HEK293 (cell line): ENCODE results near the gene VEZF1.

ENCODE experiments used
- CTCF ChIA-PET: fragments of 350-600 bp; formaldehyde crosslinking; extraction: SDS; loops from one replicate; lab custom pipeline; 2021; ENCODE audit warnings: antibody characterized with exemption; lab: Yijun Ruan, JAX
- POLR2A ChIA-PET: fragments of 300-600 bp; formaldehyde crosslinking; extraction: SDS; loops from one replicate; lab custom pipeline; 2020; ENCODE audit warnings: antibody characterized with exemption, inconsistent platforms; lab: Yijun Ruan, JAX
- H3K27ac ChIP-seq: fragments of 200-500 bp; sonication (Bioruptor generic); 2 replicates; pipeline ENCODE4 v1.5.1; 2014; ENCODE audit warnings: low read depth, low read length, control low read depth, inconsistent platforms; ENCODE audit errors: extremely low read depth
- H3K36me3 ChIP-seq, 2 experiments: fragments of 200-500 bp in 1 of 2; sonication (Bioruptor generic) in 1 of 2; 1 replicate in 1 of 2; 2 replicates in 1 of 2; pipeline ENCODE4 v1.5.1; 2014 to 2017; ENCODE audit warnings: inconsistent platforms in 2 of 2, low read length in 2 of 2; ENCODE audit not compliant: control insufficient read depth in 2 of 2, insufficient read depth in 1 of 2
- H3K4me1 ChIP-seq: fragments of 200-500 bp; sonication (Bioruptor generic); 2 replicates; pipeline ENCODE4 v1.5.1; 2014; ENCODE audit warnings: mild to moderate bottlenecking, low read length, inconsistent platforms; ENCODE audit not compliant: control insufficient read depth, insufficient read depth
- H3K4me3 ChIP-seq: 2 replicates; pipeline ENCODE4 v1.5.1; 2011; ENCODE audit warnings: low read depth, mild to moderate bottlenecking, control low read depth, low read length, moderate library complexity
- H3K9me3 ChIP-seq: fragments of 200-500 bp; sonication (Bioruptor generic); 2 replicates; pipeline ENCODE4 v1.5.1; 2014; ENCODE audit warnings: low read depth, low read length, inconsistent platforms; ENCODE audit not compliant: control insufficient read depth, insufficient read depth
- GFI1B ChIP-seq: fragments of 450-650 bp; formaldehyde crosslinking; IDR thresholded peaks from 2 replicates; pipeline ENCODE4 v1.5.1; 2016; ENCODE audit warnings: missing biosample characterization, missing genetic modification characterization
- GLI4 ChIP-seq: fragments of 450-650 bp; formaldehyde crosslinking; IDR thresholded peaks from 2 replicates; pipeline ENCODE4 v1.5.1; 2016; ENCODE audit warnings: missing biosample characterization, missing genetic modification characterization
- SALL2 ChIP-seq: fragments of 450-650 bp; formaldehyde crosslinking; IDR thresholded peaks from 2 replicates; pipeline ENCODE4 v1.5.0; 2017; ENCODE audit warnings: missing biosample characterization, mild to moderate bottlenecking, missing genetic modification characterization, borderline replicate concordance
- SCRT2 ChIP-seq: fragments of 450-650 bp; formaldehyde crosslinking; IDR thresholded peaks from 2 replicates; pipeline ENCODE4 v1.5.1; 2016; ENCODE audit warnings: missing biosample characterization, missing genetic modification characterization
- YY1 ChIP-seq: fragments of 450-650 bp; formaldehyde crosslinking; IDR thresholded peaks from 2 replicates; pipeline ENCODE4 v1.5.1; 2018; ENCODE audit warnings: missing biosample characterization, missing genetic modification characterization
- ZNF16 ChIP-seq: fragments of 450-650 bp; formaldehyde crosslinking; IDR thresholded peaks from 2 replicates; pipeline ENCODE4 v1.5.1; 2016; ENCODE audit warnings: low read depth, missing biosample characterization, missing genetic modification characterization
- ZNF174 ChIP-seq: fragments of 450-650 bp; formaldehyde crosslinking; IDR thresholded peaks from 2 replicates; pipeline ENCODE4 v1.5.0; 2017; ENCODE audit warnings: missing biosample characterization, mild to moderate bottlenecking, missing genetic modification characterization
- ZNF184 ChIP-seq: fragments of 450-650 bp; IDR thresholded peaks from 2 replicates; pipeline ENCODE4 v1.5.1; 2018; ENCODE audit warnings: missing biosample characterization, mild to moderate bottlenecking, missing genetic modification characterization
- ZNF2 ChIP-seq: fragments of 450-650 bp; formaldehyde crosslinking; IDR thresholded peaks from 2 replicates; pipeline ENCODE4 v1.5.1; 2016; ENCODE audit warnings: missing biosample characterization, missing genetic modification characterization
- ZNF211 ChIP-seq: fragments of 450-650 bp; formaldehyde crosslinking; IDR thresholded peaks from 2 replicates; pipeline ENCODE4 v1.5.1; 2016; ENCODE audit warnings: low read depth, missing biosample characterization, missing genetic modification characterization
- ZNF221 ChIP-seq: fragments of 450-650 bp; formaldehyde crosslinking; IDR thresholded peaks from 2 replicates; pipeline ENCODE4 v1.5.1; 2017; ENCODE audit warnings: missing biosample characterization, missing genetic modification characterization, borderline replicate concordance
- ZNF223 ChIP-seq: fragments of 450-650 bp; formaldehyde crosslinking; IDR thresholded peaks from 2 replicates; pipeline ENCODE4 v1.5.1; 2016; ENCODE audit warnings: missing biosample characterization, missing genetic modification characterization
- ZNF248 ChIP-seq: fragments of 450-650 bp; formaldehyde crosslinking; IDR thresholded peaks from 2 replicates; pipeline ENCODE4 v1.5.1; 2017; ENCODE audit warnings: missing biosample characterization, missing genetic modification characterization
- ZNF274 ChIP-seq, 2 experiments: fragments of 200-500 bp in 1 of 2; fragments of 450-650 bp in 1 of 2; sonication (Bioruptor generic) in 1 of 2; formaldehyde crosslinking in 1 of 2; IDR thresholded peaks; 2 replicates each; pipeline versions ENCODE4 v1.5.1 to v1.6.1; 2014 to 2016; ENCODE audit warnings: borderline replicate concordance in 1 of 2, inconsistent platforms in 1 of 2, low read length in 1 of 2, missing biosample characterization in 1 of 2, missing genetic modification characterization in 1 of 2
- ZNF391 ChIP-seq: fragments of 450-650 bp; formaldehyde crosslinking; IDR thresholded peaks from 2 replicates; pipeline ENCODE4 v1.5.1; 2016; ENCODE audit warnings: low read depth, missing biosample characterization, missing genetic modification characterization, borderline replicate concordance
- ZNF473 ChIP-seq: fragments of 450-650 bp; formaldehyde crosslinking; IDR thresholded peaks from 2 replicates; pipeline ENCODE4 v1.5.1; 2017; ENCODE audit warnings: missing biosample characterization, missing genetic modification characterization
- ZNF549 ChIP-seq: fragments of 450-650 bp; IDR thresholded peaks from 2 replicates; pipeline ENCODE4 v1.5.1; 2018; ENCODE audit warnings: missing biosample characterization, missing genetic modification characterization, mild to moderate bottlenecking, inconsistent platforms, moderate library complexity
- ZNF585B ChIP-seq: fragments of 450-650 bp; formaldehyde crosslinking; IDR thresholded peaks from 2 replicates; pipeline ENCODE4 v1.5.1; 2016; ENCODE audit warnings: missing biosample characterization, missing genetic modification characterization
- ZNF785 ChIP-seq: fragments of 450-650 bp; formaldehyde crosslinking; IDR thresholded peaks from 2 replicates; pipeline ENCODE4 v1.5.1; 2016; ENCODE audit warnings: missing biosample characterization, missing genetic modification characterization
- TF ChIP-seq, protein P1 (sequence below): fragments of 450-650 bp; formaldehyde crosslinking; IDR thresholded peaks from 2 replicates; pipeline ENCODE4 v1.5.1; 2016; ENCODE audit warnings: missing biosample characterization, missing genetic modification characterization
- TF ChIP-seq, protein P2 (sequence below): fragments of 450-650 bp; formaldehyde crosslinking; IDR thresholded peaks from 2 replicates; pipeline ENCODE4 v1.5.1; 2017; ENCODE audit warnings: missing biosample characterization, missing genetic modification characterization
- TF ChIP-seq, protein P3 (sequence below): fragments of 450-650 bp; formaldehyde crosslinking; IDR thresholded peaks from 2 replicates; pipeline ENCODE4 v1.5.1; 2016; ENCODE audit warnings: missing biosample characterization, missing genetic modification characterization
- TF ChIP-seq, protein P4 (sequence below): fragments of 450-650 bp; formaldehyde crosslinking; IDR thresholded peaks from 2 replicates; pipeline ENCODE4 v1.5.1; 2016; ENCODE audit warnings: missing biosample characterization, missing genetic modification characterization
- TF ChIP-seq, protein P5 (sequence below): fragments of 450-650 bp; formaldehyde crosslinking; IDR thresholded peaks from 2 replicates; pipeline ENCODE4 v1.5.1; 2016; ENCODE audit warnings: missing biosample characterization, missing genetic modification characterization
- TF ChIP-seq, protein P6 (sequence below): fragments of 450-650 bp; IDR thresholded peaks from 2 replicates; pipeline ENCODE4 v1.5.1; 2018; ENCODE audit warnings: missing biosample characterization, mild to moderate bottlenecking, missing genetic modification characterization

VEZF1 gene

DNA sequence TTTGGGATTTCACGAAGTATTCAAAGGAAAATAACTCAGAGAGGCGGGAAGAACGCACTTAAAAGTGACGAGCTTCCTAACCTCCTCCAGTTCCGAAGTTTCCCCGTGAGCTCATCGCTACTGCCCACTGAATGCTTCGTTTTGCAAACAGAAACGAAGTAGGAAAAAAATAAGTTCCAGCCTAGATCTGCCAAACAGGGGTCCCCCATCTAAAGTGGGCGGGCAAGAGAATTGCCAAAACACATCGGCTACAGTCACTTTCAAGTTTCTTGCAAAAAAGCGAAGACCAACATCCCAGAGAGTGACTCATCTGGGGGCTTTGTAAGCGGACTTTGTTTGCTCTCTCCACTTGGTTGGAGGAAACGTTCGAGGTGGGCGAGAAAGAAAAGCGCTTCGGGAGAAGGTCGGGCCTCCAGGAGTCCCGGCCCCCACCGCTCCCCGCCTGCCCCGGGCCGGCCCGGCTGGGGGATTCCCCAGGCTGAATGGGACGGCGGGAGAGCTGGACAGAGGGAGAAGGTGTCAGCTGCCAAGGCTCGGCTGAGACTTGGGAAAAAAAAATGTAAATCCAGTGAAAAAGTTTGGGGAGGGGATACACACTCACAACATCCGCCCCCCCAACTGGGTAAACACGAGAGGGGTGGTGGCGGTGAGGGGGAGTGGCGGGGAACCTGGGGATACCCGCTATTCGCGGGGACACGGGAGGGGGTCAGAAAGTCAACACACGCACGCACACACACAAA lies 1.0 kb downstream of the VEZF1 start (continued):
- TF ChIP-seq, protein P1, sequence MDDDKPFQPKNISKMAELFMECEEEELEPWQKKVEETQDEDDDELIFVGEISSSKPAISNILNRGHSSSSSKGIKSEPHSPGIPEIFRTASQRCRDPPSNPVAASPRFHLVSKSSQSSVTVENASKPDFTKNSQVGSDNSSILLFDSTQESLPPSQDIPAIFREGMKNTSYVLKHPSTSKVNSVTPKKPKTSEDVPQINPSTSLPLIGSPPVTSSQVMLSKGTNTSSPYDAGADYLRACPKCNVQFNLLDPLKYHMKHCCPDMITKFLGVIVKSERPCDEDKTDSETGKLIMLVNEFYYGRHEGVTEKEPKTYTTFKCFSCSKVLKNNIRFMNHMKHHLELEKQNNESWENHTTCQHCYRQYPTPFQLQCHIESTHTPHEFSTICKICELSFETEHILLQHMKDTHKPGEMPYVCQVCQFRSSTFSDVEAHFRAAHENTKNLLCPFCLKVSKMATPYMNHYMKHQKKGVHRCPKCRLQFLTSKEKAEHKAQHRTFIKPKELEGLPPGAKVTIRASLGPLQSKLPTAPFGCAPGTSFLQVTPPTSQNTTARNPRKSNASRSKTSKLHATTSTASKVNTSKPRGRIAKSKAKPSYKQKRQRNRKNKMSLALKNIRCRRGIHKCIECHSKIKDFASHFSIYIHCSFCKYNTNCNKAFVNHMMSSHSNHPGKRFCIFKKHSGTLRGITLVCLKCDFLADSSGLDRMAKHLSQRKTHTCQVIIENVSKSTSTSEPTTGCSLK = no peak
- TF ChIP-seq ZNF585B (tag by site-specific recombination) = no peak
- TF ChIP-seq, protein P2, sequence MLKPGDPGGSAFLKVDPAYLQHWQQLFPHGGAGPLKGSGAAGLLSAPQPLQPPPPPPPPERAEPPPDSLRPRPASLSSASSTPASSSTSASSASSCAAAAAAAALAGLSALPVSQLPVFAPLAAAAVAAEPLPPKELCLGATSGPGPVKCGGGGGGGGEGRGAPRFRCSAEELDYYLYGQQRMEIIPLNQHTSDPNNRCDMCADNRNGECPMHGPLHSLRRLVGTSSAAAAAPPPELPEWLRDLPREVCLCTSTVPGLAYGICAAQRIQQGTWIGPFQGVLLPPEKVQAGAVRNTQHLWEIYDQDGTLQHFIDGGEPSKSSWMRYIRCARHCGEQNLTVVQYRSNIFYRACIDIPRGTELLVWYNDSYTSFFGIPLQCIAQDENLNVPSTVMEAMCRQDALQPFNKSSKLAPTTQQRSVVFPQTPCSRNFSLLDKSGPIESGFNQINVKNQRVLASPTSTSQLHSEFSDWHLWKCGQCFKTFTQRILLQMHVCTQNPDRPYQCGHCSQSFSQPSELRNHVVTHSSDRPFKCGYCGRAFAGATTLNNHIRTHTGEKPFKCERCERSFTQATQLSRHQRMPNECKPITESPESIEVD (tag by site-specific recombination) = no peak
- no peak for TF ChIP-seq ZNF785
- TF ChIP-seq ZNF223 (tag by site-specific recombination) = no peak
- no peak for TF ChIP-seq ZNF248
- TF ChIP-seq, protein P3, sequence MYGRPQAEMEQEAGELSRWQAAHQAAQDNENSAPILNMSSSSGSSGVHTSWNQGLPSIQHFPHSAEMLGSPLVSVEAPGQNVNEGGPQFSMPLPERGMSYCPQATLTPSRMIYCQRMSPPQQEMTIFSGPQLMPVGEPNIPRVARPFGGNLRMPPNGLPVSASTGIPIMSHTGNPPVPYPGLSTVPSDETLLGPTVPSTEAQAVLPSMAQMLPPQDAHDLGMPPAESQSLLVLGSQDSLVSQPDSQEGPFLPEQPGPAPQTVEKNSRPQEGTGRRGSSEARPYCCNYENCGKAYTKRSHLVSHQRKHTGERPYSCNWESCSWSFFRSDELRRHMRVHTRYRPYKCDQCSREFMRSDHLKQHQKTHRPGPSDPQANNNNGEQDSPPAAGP (tag by site-specific recombination) = no peak
- TF ChIP-seq, protein P4, sequence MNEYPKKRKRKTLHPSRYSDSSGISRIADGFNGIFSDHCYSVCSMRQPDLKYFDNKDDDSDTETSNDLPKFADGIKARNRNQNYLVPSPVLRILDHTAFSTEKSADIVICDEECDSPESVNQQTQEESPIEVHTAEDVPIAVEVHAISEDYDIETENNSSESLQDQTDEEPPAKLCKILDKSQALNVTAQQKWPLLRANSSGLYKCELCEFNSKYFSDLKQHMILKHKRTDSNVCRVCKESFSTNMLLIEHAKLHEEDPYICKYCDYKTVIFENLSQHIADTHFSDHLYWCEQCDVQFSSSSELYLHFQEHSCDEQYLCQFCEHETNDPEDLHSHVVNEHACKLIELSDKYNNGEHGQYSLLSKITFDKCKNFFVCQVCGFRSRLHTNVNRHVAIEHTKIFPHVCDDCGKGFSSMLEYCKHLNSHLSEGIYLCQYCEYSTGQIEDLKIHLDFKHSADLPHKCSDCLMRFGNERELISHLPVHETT (tag by site-specific recombination) = no peak
- TF ChIP-seq ZNF549 = no peak
- TF ChIP-seq ZNF211 (tag by site-specific recombination) = no peak
- no peak for TF ChIP-seq ZNF473 (tag by site-specific recombination)
- TF ChIP-seq ZNF174 (tag by site-specific recombination) = no peak
- TF ChIP-seq, all 188 proteins: peak for 28

DNA sequence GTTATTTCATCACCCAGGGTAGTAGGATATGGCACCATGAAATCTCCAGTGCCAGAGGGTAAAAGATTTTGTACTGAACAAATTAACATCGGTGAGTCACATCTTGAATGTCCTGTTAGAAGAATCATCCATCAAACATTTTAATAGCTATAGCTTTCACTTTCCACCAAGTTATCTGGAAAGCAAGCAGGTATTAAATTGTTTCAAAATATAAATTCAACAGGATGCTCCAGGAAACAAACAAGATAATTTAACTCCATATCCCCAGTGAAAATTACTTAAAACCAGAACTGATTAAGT lies 2.4 kb downstream of the VEZF1 start:
- H3K27ac ChIP-seq = no peak overlapping the region
- CTCF ChIA-PET = interaction anchor here (0.6 to 3.6 kb wide), 19 partner anchors 9 to 153 kb away, joined by 3 to 31 read pairs (median 6); partner anchors contain the start of genes CUEDC1 and MRPS23
- TF ChIP-seq ZNF184 (tag by site-specific recombination) = no peak
- TF ChIP-seq, protein P5, sequence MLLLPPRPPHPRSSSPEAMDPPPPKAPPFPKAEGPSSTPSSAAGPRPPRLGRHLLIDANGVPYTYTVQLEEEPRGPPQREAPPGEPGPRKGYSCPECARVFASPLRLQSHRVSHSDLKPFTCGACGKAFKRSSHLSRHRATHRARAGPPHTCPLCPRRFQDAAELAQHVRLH (tag by site-specific recombination) = peak; percentile 51; the same call in 1 of the 2 replicates
- TF ChIP-seq, protein P6, sequence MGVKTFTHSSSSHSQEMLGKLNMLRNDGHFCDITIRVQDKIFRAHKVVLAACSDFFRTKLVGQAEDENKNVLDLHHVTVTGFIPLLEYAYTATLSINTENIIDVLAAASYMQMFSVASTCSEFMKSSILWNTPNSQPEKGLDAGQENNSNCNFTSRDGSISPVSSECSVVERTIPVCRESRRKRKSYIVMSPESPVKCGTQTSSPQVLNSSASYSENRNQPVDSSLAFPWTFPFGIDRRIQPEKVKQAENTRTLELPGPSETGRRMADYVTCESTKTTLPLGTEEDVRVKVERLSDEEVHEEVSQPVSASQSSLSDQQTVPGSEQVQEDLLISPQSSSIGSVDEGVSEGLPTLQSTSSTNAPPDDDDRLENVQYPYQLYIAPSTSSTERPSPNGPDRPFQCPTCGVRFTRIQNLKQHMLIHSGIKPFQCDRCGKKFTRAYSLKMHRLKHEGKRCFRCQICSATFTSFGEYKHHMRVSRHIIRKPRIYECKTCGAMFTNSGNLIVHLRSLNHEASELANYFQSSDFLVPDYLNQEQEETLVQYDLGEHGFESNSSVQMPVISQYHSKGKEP = peak; percentile 9; the same call in 1 of the 2 replicates
- peak; percentile 56; the same call in 1 of the 2 replicates for TF ChIP-seq GFI1B (tag by site-specific recombination)
- TF ChIP-seq ZNF16 (tag by site-specific recombination) = no peak
- no peak for TF ChIP-seq GLI4 (tag by site-specific recombination)
- TF ChIP-seq YY1 (tag by site-specific recombination) = no peak
- TF ChIP-seq, protein P1 = no peak
- peak; percentile 23; the same call in 1 of the 2 replicates for TF ChIP-seq ZNF2 (tag by site-specific recombination)
- TF ChIP-seq ZNF274 (IDR thresholded peaks at IDR 0.05; ENCODE audit: low read length) = no peak
- no peak for TF ChIP-seq ZNF274 (tag by site-specific recombination; IDR thresholded peaks at IDR 0.05; ENCODE audit: borderline replicate concordance)
- TF ChIP-seq SCRT2 (tag by site-specific recombination) = peak; percentile 78
- no peak for TF ChIP-seq ZNF391 (tag by site-specific recombination)
- TF ChIP-seq ZNF785 = no peak
- no peak for TF ChIP-seq SALL2 (tag by site-specific recombination)
- no peak for TF ChIP-seq ZNF221 (tag by site-specific recombination)

More for the DNA sequence above, 2.4 kb downstream of the VEZF1 start:
- POLR2A ChIA-PET = interaction anchor here (1.2 to 3.6 kb wide), 9 partner anchors 13 to 126 kb away, joined by 3 to 26 read pairs (median 9); partner anchors contain the start of genes CUEDC1 and SRSF1
- Histone ChIP-seq H3K4me1 (peaks cover 33% of the 10 kb centered on the region), H3K36me3 (peaks cover 19 to 33% of the 10 kb centered on the region in 2 experiments; a peak in 2 of 3 replicates), H3K4me3 (peak overlapping the region; percentile 1; the same call in 1 of the 2 replicates), H3K9me3 (no peaks in the 10 kb centered on the region)
